GM23248 (cell line): Measurements from ENCODE around the gene SNCG. TPM values are rescaled to one million over a fixed set of nuclear protein-coding genes. Genes with fewer than 3 reads are reported as not detected.

ENCODE experiments used
- DNase-seq: peaks from one replicate; pipeline ENCODE4 v3.0.0-alpha.2; 2015
- H2AFZ ChIP-seq: fragments of 200-600 bp; sonication (generic); 2 replicates; pipeline ENCODE4 v1.6.1; 2016; ENCODE audit warnings: antibody characterized with exemption
- H3F3A ChIP-seq: fragments of 200-600 bp; sonication (generic); 2 replicates; pipeline ENCODE4 v1.6.1; 2016; ENCODE audit warnings: mild to moderate bottlenecking, antibody characterized with exemption, mixed run types; ENCODE audit not compliant: insufficient read depth
- H3K27ac ChIP-seq: fragments of 200-600 bp; sonication (generic); 2 replicates; pipeline ENCODE4 v1.5.1; 2016; ENCODE audit warnings: mild to moderate bottlenecking
- H3K27me3 ChIP-seq: fragments of 200-600 bp; sonication (generic); replicated peaks from 2 replicates; pipeline ENCODE4 v1.6.1; 2016; ENCODE audit warnings: mild to moderate bottlenecking; ENCODE audit not compliant: insufficient read depth
- H3K36me3 ChIP-seq: fragments of 200-600 bp; sonication (generic); 2 replicates; pipeline ENCODE4 v1.6.1; 2016; ENCODE audit warnings: low read depth, mild to moderate bottlenecking
- H3K4me1 ChIP-seq: fragments of 200-600 bp; sonication (generic); 2 replicates; pipeline ENCODE4 v1.6.1; 2016; ENCODE audit warnings: mild to moderate bottlenecking; ENCODE audit not compliant: insufficient read depth
- H3K4me2 ChIP-seq: fragments of 200-600 bp; sonication (generic); one replicate; pipeline ENCODE4 v1.6.1; 2016; ENCODE audit warnings: mild to moderate bottlenecking; ENCODE audit not compliant: unreplicated experiment
- H3K4me3 ChIP-seq: fragments of 200-600 bp; sonication (generic); 2 replicates; pipeline ENCODE4 v1.5.1; 2016; ENCODE audit warnings: mild to moderate bottlenecking
- H3K79me2 ChIP-seq: fragments of 200-600 bp; sonication (generic); 2 replicates; pipeline ENCODE4 v1.6.1; 2016; ENCODE audit warnings: mild to moderate bottlenecking; ENCODE audit not compliant: insufficient read depth
- H3K9ac ChIP-seq: fragments of 200-600 bp; sonication (generic); 2 replicates; pipeline ENCODE4 v1.6.1; 2016; ENCODE audit warnings: mild to moderate bottlenecking
- H3K9me2 ChIP-seq: fragments of 200-600 bp; sonication (generic); 2 replicates; pipeline ENCODE4 v1.6.1; 2016; ENCODE audit warnings: mixed run types, mild to moderate bottlenecking, moderate library complexity; ENCODE audit not compliant: insufficient read depth
- H3K9me3 ChIP-seq: fragments of 200-600 bp; sonication (generic); one replicate; pipeline ENCODE4 v1.6.1; 2017; ENCODE audit warnings: low read depth
- H4K20me1 ChIP-seq: fragments of 200-600 bp; sonication (generic); 2 replicates; pipeline ENCODE4 v1.6.0; 2016; ENCODE audit not compliant: insufficient read depth
- EZH2 ChIP-seq: fragments of 200-600 bp; sonication (generic); IDR thresholded peaks from 2 replicates; pipeline ENCODE4 v1.6.1; 2018; ENCODE audit warnings: antibody characterized with exemption, mild to moderate bottlenecking; ENCODE audit not compliant: insufficient read depth, poor library complexity, severe bottlenecking
- EZH2phosphoT487 ChIP-seq: fragments of 200-600 bp; sonication (generic); IDR thresholded peaks from 2 replicates; pipeline ENCODE4 v1.6.1; 2018; ENCODE audit warnings: antibody characterized with exemption, moderate library complexity, mild to moderate bottlenecking, low read depth; ENCODE audit not compliant: insufficient read depth
- WGBS, 2 experiments: methylation state at CpG; one replicate each; pipeline ENCODE4 v1.1.6; 2015 to 2017; ENCODE audit warnings: low lambda C conversion rate in 2 of 2, low coverage in 1 of 2; ENCODE audit errors: missing lambda C conversion rate in 2 of 2; 5-methylcytosine and 5-hydroxymethylcytosine counted together
- in situ Hi-C: fragments of 300-500 bp; cut with MboI; formaldehyde crosslinking; loops from 2 replicates; pipeline ENCODE4 v1.15.0; 2020
- polyA plus RNA-seq: library from polyadenylated mRNA; unstranded; fragments of >200 nt; fragmentation: Nextera tagmentation; extraction: Ambion mirVana; gene quantifications from 2 replicates; pipeline ENCODE4 v1.2.1, GENCODE V29; 2016
- total RNA-seq: library from RNA; depleted of rRNA; stranded (reverse); fragments of >200 nt; shearing (Covaris generic); gene quantifications from 2 replicates; pipeline ENCODE4 v1.2.3, GENCODE V29; 2014

SNCG gene
- total and polyA plus RNA-seq, 2 experiments from 2014 or later, result 1.2 to 3.1 TPM

DNA sequence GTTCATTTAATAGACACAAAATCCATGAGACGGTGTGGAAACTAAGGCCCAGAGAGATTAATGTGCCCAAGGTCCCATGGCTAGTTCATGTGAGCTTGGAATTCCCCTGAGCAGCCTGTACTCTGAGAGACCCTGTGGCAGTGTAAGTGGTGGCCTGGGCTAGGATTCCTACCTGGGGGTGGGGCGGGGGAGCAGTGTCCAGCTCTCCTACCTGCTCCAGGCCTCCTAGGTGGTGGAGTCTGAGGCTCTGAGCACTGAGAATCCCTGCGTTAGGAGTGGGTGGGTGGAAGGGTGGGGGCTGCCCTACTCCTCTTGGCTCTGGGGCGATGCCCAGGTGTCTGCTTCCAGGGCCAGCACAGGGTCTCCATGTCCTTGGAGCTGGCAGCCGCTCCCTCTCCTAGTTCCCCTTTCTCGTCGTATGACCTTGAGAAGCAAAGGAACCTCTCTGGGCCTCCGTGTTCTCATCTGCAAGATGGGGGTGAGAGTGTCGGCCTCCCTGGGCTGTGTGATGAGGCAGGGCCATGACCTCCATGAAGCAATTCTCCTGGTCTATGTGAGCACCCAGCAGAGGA lies 2.5 kb downstream of the SNCG start:
- H3K27ac ChIP-seq, result no peak overlapping the region
- no peak for DNase-seq
- in situ Hi-C loops, result no loop called here
- no peaks in the 10 kb centered on the region for H3K9me3 ChIP-seq
- H3K9me2 ChIP-seq, result no peaks in the 10 kb centered on the region
- no peaks in the 10 kb centered on the region for H3K36me3 ChIP-seq
- H3K4me2 ChIP-seq, result no peak overlapping the region
- no peaks in the 10 kb centered on the region for H3K27me3 ChIP-seq
- H3K4me1 ChIP-seq, result peaks cover 15% of the 10 kb centered on the region
- H3F3A ChIP-seq, result no peaks in the 10 kb centered on the region
- no peak overlapping the region for H3K4me3 ChIP-seq
- no peak overlapping the region for H3K9ac ChIP-seq
- no peaks in the 10 kb centered on the region for H3K79me2 ChIP-seq
- WGBS, 2 experiments, result 78 to 81% methylated on average over 9 of the region's 9 CpGs
- TF ChIP-seq EZH2, result no peak
- no peak for TF ChIP-seq EZH2phosphoT487
- no peak overlapping the region for H2AFZ ChIP-seq
- H4K20me1 ChIP-seq, result no peaks in the 10 kb centered on the region

DNA sequence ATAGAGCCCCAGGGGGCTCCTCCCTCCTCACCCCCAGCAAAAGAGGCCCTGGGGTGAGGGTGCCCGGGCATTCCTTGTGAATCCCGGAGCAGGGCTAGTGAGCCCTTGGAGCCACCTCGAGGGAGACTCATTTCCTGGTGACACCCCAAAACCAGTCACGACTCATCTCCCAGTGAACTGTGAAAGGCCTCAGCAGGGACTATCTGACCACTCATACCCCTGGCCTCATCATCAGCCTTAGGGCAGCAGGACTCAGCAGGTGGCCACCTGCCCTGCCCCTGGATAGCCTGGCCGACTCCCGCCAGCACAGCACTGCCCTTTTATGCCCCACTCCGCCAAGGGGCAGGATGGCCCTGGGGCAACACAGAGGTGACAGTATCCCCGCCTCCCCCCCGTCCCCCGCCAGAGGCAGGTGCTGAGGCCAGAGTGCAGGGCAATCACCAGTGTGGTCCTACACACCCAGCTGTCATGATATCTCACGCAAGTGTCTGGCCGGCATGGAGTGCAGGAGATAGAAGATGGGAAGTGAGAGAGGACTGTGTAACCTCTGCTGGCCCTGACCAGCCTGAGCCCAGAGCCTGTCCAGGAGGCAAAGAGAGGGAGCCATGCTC lies 3.2 kb downstream of the SNCG start:
- H3K9ac ChIP-seq, result no peak overlapping the region
- no peaks in the 10 kb centered on the region for H3K27me3 ChIP-seq
- H4K20me1 ChIP-seq, result no peaks in the 10 kb centered on the region
- H3K79me2 ChIP-seq, result no peaks in the 10 kb centered on the region
- H3K4me3 ChIP-seq, result no peak overlapping the region
- in situ Hi-C loops, result no loop called here
- no peak overlapping the region for H2AFZ ChIP-seq
- H3K27ac ChIP-seq, result no peak overlapping the region
- no peaks in the 10 kb centered on the region for H3K36me3 ChIP-seq
- 70 to 72% methylated on average over 12 of the region's 12 CpGs for WGBS, 2 experiments
- peaks cover 21% of the 10 kb centered on the region for H3K4me1 ChIP-seq
- no peaks in the 10 kb centered on the region for H3F3A ChIP-seq
- H3K4me2 ChIP-seq, result no peak overlapping the region
- H3K9me3 ChIP-seq, result no peaks in the 10 kb centered on the region
- no peak for TF ChIP-seq EZH2phosphoT487
- no peak for TF ChIP-seq EZH2
- DNase-seq, result peak; percentile 69
- H3K9me2 ChIP-seq, result no peaks in the 10 kb centered on the region

DNA sequence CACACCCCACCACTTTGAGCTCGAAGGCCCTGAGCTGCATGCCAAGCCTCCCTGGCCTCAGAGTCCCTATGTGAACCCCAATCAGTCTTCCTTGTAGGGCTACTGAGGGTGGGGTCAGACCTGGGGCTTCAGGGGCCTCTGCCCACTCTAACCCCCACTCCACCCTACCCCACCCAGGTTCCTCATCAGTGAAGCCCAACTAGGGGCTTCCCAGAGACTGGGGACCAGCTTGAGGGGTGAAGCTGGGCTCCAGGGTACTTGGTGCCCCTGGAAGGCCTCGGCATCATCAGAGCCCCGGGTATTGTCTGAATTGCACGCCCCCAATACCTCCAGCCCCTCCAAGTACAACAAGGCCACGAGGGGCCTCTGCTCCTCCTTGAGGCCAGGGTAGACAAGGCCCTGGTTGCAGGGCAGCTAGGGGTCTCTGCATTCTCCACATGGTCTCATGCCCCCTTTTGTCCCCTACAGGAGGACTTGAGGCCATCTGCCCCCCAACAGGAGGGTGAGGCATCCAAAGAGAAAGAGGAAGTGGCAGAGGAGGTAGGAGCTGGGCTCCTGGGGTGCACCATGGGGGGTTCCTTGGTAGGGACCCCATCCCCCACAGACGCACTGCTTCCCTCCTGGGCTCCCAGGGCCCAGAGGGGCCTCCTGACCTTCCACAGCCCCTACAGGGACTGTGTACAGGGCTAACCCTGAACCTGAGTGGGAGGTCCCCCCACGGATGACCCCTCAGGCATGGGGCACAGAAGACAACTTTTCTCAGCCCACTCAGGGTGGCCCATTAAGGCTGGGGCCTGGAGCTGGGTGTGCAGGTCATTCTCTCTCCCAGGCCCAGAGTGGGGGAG lies 4.0 kb downstream of the SNCG start:
- in situ Hi-C loops, result no loop called here
- no peaks in the 10 kb centered on the region for H3K36me3 ChIP-seq
- peaks cover 2% of the 10 kb centered on the region; the same call in 1 of the 2 replicates for H3K79me2 ChIP-seq
- H3K27ac ChIP-seq, result no peak overlapping the region
- no peak overlapping the region for H3K4me2 ChIP-seq
- H2AFZ ChIP-seq, result no peak overlapping the region
- no peak for DNase-seq
- H3K4me3 ChIP-seq, result no peak overlapping the region
- 86 to 90% methylated on average over 7 of the region's 7 CpGs for WGBS, 2 experiments
- peaks cover 23% of the 10 kb centered on the region for H3K4me1 ChIP-seq
- no peaks in the 10 kb centered on the region for H3K27me3 ChIP-seq
- no peak overlapping the region for H3K9ac ChIP-seq
- no peaks in the 10 kb centered on the region for H3K9me2 ChIP-seq
- no peaks in the 10 kb centered on the region for H3F3A ChIP-seq
- TF ChIP-seq EZH2phosphoT487 (no peak), EZH2 (no peak)
- H3K9me3 ChIP-seq, result no peaks in the 10 kb centered on the region
- no peaks in the 10 kb centered on the region for H4K20me1 ChIP-seq

DNA sequence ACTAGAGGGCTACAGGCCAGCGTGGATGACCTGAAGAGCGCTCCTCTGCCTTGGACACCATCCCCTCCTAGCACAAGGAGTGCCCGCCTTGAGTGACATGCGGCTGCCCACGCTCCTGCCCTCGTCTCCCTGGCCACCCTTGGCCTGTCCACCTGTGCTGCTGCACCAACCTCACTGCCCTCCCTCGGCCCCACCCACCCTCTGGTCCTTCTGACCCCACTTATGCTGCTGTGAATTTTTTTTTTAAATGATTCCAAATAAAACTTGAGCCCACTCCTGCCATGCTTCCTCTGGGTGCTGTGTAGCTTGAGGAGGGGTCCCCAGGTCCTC lies 4.5 kb downstream of the SNCG start:
- H4K20me1 ChIP-seq, result no peaks in the 10 kb centered on the region
- H3K36me3 ChIP-seq, result no peaks in the 10 kb centered on the region
- H2AFZ ChIP-seq, result no peak overlapping the region
- peaks cover 28% of the 10 kb centered on the region for H3K4me1 ChIP-seq
- H3K9ac ChIP-seq, result no peak overlapping the region
- H3F3A ChIP-seq, result no peaks in the 10 kb centered on the region
- no peak overlapping the region for H3K4me3 ChIP-seq
- no peak overlapping the region for H3K4me2 ChIP-seq
- TF ChIP-seq EZH2phosphoT487, result no peak
- TF ChIP-seq EZH2, result no peak
- no peak overlapping the region for H3K27ac ChIP-seq
- in situ Hi-C loops, result no loop called here
- 95 to 96% methylated on average over 5 to 7 of the region's 7 CpGs for WGBS, 2 experiments
- peaks cover 8% of the 10 kb centered on the region for H3K79me2 ChIP-seq
- no peaks in the 10 kb centered on the region for H3K27me3 ChIP-seq
- no peak for DNase-seq
- H3K9me3 ChIP-seq, result no peaks in the 10 kb centered on the region
- H3K9me2 ChIP-seq, result no peaks in the 10 kb centered on the region
